ENCODE data around the gene CDKN1A.
"Not testable (repeated sequence)": the region's sequence is repeated elsewhere in the genome, so short reads cannot be mapped to it uniquely, and the experiment has no call there.

The CDKN1A gene

GRCh38 chr6:36678488-36679042 lies at the start of gene CDKN1A:
TSS of gene CDKN1A (plus strand) at chr6:36678714. CDS start at chr6:36684102, 5,388 bp downstream.
- FAIRE-seq = no peak

GRCh38 chr6:36629784-36630183 lies 48.7 kb upstream of the CDKN1A start:
- no peak for FAIRE-seq

- FAIRE-seq = no peak
Observed at GRCh38 chr6:36631326-36632011, 47.0 kb upstream of the CDKN1A start.

GRCh38 chr6:36633370-36633769 lies 45.1 kb upstream of the CDKN1A start:
- no peak for FAIRE-seq

- no peak for FAIRE-seq
Observed at GRCh38 chr6:36633915-36634314, 44.6 kb upstream of the CDKN1A start.

GRCh38 chr6:36634317-36635108 lies 44.0 kb upstream of the CDKN1A start:
- FAIRE-seq = no peak

GRCh38 chr6:36636283-36636682 lies 42.2 kb upstream of the CDKN1A start:
- FAIRE-seq = no peak

GRCh38 chr6:36636687-36637418 lies 41.7 kb upstream of the CDKN1A start:
- FAIRE-seq = no peak

- no peak for FAIRE-seq
Observed at GRCh38 chr6:36638579-36638978, 39.9 kb upstream of the CDKN1A start.

GRCh38 chr6:36639171-36639808 lies 39.2 kb upstream of the CDKN1A start:
- no peak for FAIRE-seq

- FAIRE-seq = no peak
Observed at GRCh38 chr6:36641543-36641942, 37.0 kb upstream of the CDKN1A start.

- FAIRE-seq = no peak
Observed at GRCh38 chr6:36642913-36643817, 35.3 kb upstream of the CDKN1A start.

GRCh38 chr6:36643977-36644376 lies 34.5 kb upstream of the CDKN1A start:
- FAIRE-seq = no peak

GRCh38 chr6:36649086-36649485 lies 29.4 kb upstream of the CDKN1A start:
- FAIRE-seq = no peak

GRCh38 chr6:36649701-36650484 lies 28.6 kb upstream of the CDKN1A start:
- no peak for FAIRE-seq

GRCh38 chr6:36650848-36651478 lies 27.6 kb upstream of the CDKN1A start:
- no peak for FAIRE-seq

- FAIRE-seq = no peak
Observed at GRCh38 chr6:36651659-36652379, 26.7 kb upstream of the CDKN1A start.

- not testable (repeated sequence) for FAIRE-seq
Observed at GRCh38 chr6:36654469-36654868, 24.0 kb upstream of the CDKN1A start.

GRCh38 chr6:36655085-36655724 lies 23.3 kb upstream of the CDKN1A start:
- no peak for FAIRE-seq

Data from A204.1 (cell line).